ENCODE measurements around the gene TMSB4X.
A peak's percentile ranks its signal among the peaks of the same experiment; 100 is the strongest.
"Not testable (repeated sequence)": the region's sequence is repeated elsewhere in the genome, so short reads cannot be mapped to it uniquely, and the experiment has no call there.

Gene TMSB4X

DNA sequence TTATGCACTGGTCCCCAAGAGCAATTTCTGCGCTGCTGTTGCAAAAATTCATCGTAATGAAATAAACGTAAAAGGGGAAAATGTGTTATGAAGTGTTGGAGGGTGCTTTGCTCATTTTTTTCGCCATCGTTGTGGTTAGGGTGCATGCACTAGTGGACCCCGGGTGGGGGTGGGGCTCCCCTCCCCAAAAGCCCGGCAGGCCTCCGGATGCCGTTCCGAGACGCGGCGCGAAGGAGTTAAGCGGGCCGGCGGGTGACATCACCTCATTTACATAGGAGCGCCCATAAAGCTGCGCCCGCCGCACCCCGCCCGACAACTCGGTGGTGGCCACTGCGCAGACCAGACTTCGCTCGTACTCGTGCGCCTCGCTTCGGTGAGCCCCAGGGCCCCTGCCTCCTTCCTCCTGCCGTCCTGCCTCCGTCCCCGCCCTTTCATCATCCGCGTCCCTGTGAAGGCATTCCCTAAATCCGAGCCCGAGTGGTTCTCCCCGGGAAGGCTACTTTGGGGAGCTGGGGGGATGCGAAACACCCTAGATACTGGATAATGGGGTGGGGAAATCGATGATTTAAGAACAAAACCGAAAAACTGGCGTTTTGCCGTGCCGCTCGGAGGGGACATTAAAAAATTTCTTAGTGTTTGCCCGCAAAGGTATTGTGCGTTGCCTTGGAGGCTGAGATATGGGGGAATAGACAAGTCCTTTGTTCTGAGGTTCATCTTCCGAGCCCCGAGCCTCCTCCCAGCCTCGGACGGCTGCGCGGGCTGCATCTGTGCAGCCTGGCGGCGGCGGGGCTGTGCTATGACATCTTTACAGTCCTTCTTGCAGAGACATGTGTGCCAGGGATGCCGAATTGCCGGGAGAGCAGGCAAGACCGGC is at the start of gene TMSB4X:
Gene TMSB4X (plus strand): TSS at position 315 of the 874 bp plus-strand sequence.
- peak; percentile 69 to 72 for DNase-seq (ENCODE audit: low read depth in 1 of 2, low spot score in 1 of 2)

DNA sequence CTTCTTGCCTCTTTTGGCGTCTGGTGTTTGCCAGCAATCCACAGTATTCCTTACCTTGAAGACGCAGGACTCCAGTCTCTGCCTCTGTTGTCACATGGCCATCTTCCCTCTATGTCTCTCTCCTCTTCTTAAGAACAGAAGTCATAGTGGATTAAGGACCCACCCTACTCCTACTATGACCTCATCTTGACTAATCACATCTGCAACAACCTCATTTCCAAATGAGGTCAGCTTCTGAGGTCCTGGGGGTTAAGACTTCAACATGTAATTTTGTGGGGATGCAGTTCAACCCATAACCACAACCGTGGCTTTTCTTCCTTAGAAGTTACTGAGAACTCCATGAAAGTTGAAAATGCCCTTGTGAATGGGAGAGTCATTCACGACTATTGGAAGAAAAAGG is 45.2 kb upstream of the TMSB4X start:
- no peak for DNase-seq (ENCODE audit: low read depth in 1 of 2, low spot score in 1 of 2)

DNA sequence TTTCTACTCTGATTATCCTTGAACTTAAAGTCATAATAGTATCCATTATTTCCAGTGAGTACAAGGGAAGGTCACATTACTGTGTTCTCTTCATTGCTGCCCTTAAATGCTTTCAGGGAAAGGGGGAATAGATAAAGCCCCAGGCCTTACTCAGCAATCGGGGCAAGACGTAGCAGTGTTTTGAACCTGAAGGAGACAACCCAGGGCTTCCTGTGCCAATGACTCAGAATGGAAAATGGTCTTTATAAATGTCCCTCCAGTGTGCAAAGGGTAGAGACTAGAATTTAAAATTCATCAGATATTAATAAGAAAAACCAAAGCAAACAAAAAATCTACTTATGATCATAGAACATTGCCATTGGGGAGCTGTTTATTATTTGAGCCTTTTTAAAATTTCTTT is 44.8 kb upstream of the TMSB4X start:
- DNase-seq (ENCODE audit: low read depth in 1 of 2, low spot score in 1 of 2) = no peak

DNA sequence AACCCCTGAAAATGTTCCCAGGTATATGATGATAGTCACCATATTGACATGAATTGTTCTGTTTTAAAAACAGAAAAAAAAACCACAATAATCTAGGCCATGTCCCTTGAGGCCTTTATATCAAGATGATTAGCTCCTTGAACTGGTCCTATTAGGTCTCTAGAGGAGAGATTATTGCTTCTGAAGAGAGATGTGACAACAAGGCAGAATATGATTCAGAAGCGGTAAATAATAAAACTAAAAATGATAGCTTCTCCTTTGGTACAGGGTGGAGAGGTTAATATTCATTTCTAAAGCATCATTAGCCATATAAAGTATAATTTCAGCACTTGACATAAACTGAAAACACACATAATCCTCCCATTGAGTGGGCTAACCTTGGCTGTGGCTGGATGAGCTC is 42.7 kb upstream of the TMSB4X start:
- DNase-seq (ENCODE audit: low read depth in 1 of 2, low spot score in 1 of 2) = no peak

DNA sequence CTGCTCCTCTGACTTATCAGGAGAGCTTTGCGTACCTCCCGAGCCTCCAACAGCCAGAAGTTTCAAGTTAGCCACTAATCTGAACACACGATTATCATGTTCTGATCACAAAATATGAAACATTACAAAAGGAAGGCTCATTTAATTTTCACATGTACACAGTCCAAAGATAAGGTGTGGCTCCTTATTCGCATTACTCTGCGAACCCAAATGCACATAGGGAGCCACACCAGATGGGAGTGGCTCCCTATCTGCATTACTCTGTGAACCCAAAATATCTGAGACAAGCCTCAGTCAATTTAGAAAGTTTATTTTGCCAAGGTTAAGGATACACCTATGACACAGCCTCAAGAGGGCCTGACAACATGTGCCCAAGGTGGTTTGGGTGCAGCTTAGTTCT is 40.1 kb upstream of the TMSB4X start:
- DNase-seq (ENCODE audit: low read depth in 1 of 2, low spot score in 1 of 2) = no peak

DNA sequence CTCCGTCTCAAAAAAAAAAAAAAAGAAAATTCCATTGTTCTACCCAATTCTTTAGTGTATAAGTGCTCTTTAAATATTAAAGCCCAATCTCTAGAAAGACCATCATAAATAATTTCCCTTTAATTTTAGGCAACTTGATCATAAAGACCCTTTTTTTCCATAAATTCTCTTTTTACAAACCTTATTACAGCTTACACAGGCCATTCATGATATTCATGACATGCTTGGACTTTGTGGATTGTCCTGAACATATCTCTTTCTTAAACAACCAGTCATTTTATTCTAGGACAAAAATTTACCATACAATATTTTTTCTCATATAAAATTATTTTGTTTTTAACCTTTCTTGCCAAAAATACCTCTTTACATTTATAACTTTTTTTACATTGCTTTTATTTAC is 38.0 kb upstream of the TMSB4X start:
- DNase-seq (ENCODE audit: low read depth in 1 of 2, low spot score in 1 of 2) = no peak

DNA sequence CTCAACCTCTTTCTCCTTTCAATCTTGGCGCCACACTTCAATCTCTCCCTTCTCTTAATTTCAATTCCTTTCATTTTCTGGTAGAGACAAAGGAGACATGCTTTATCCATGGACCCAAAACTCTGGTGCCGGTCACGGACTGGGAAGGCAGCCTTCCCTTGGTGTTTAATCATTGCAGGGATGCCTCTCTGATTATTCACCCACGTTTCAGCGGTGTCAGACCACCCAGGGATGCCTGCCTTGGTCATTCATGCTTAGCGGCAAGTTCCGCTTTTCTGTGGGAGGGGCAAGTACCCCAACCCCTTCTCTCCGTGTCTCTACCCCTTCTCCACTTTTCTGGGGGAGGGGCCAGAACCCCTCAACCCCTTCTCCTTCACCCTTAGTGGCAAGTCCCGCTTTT is 34.4 kb upstream of the TMSB4X start:
- not testable (repeated sequence) for DNase-seq (ENCODE audit: low read depth in 1 of 2, low spot score in 1 of 2)

DNA sequence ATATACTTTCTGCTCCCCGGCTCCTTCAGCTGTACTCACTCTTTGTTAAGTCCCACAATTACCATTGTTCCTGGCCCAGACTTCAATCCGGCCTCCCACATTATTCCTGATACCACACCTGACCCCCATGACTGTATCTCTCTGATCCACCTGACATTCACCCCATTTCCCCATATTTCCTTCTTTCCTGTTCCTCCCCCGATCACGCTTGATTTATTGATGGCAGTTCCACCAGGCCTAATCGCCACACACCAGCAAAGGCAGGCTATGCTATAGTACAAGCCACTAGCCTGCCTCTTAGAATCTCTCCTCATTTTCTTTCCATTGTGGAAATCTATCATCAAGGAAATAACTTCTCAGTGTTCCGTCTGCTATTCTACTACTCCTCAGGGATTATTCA is 31.3 kb upstream of the TMSB4X start:
- not testable (repeated sequence) for DNase-seq (ENCODE audit: low read depth in 1 of 2, low spot score in 1 of 2)

DNA sequence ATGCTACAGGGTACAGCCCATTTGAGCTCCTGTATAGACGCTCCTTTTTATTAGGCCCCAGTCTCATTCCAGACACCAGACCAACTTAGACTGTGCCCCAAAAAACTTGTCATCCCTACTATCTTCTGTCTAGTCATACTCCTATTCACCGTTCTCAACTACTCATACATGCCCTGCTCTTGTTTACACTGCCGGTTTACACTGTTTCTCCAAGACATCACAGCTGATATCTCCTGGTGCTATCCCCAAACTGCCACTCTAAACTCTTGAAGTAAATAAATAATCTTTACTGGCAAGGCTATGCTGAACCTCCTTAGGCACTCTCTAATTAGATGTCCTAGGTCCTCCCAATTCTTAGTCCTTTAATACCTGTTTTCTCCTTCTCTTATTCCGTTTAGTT is 30.5 kb upstream of the TMSB4X start:
- not testable (repeated sequence) for DNase-seq (ENCODE audit: low read depth in 1 of 2, low spot score in 1 of 2)

DNA sequence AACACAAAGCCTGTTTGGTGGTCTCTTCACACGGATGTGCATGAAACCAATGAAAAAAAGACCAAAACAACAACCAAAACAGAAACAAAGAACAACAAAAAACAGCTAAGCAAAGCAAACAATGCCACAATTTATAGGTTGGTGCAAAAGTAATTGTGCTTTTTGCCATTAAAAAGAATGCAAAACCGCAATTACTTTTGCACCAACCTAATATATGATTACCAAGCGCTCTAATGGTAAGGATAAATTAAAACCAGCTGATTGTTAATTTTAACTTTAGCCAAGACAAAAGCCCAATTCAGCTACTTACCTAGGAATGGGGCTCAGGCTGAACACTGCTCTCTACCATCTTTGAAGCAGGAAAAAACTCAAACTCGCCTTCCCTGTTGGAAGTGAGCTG is 29.4 kb upstream of the TMSB4X start:
- no peak for DNase-seq (ENCODE audit: low read depth in 1 of 2, low spot score in 1 of 2)

DNA sequence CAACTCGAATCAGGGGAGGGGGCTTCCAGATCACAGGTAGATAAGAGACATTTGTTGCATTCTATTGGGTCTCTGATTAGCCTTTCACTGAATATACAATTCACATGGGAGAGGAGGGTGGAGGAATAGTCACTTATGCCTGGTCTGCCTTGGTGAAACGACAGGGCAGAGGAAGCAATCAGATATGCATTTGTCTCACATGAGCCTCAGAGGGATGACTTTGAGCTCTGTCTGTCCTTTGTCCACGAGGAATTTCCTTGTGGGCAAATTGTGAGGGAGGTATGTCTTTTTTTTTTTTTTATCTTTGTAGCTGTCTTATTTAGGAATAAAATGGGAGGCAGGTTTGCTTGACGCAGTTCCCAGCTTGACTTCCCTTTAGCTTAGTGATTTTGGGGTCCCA is 28.5 kb upstream of the TMSB4X start:
- no peak for DNase-seq (ENCODE audit: low read depth in 1 of 2, low spot score in 1 of 2)

DNA sequence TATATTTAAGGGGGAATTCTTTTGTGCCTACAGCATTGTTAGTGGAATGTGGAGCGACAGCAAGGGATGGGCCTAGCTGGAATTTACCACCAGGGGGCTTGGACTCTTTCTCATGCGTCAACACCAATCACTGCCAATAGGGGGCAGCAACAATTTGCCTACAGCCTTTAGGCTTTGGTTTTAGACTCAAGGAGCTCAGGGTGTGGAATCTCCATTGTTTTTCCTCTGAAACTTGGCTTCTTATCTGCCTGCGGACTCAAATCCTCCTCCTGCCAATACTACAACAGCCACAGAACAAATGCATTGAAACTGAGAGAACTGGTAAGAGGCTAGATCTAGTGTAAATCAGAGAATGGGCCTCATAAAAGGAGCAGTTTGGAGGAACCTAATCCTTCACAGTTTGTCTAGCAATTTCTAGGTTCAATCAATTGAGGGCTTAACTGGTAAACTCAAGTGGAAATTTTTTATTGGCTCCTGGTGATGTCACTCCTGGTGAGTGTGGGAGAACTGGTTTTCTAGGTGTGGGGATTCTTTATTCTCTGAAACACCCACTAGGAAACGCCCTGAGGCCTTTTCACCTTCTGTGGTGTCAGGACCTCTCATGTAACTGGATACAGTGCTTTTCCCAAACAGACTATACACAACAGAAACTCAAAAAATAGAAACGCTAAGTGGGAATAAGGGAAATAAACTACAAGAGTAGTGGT is 27.9 kb upstream of the TMSB4X start:
- DNase-seq (ENCODE audit: low read depth in 1 of 2, low spot score in 1 of 2) = peak in 1 of 2 donors; percentile 44

DNA sequence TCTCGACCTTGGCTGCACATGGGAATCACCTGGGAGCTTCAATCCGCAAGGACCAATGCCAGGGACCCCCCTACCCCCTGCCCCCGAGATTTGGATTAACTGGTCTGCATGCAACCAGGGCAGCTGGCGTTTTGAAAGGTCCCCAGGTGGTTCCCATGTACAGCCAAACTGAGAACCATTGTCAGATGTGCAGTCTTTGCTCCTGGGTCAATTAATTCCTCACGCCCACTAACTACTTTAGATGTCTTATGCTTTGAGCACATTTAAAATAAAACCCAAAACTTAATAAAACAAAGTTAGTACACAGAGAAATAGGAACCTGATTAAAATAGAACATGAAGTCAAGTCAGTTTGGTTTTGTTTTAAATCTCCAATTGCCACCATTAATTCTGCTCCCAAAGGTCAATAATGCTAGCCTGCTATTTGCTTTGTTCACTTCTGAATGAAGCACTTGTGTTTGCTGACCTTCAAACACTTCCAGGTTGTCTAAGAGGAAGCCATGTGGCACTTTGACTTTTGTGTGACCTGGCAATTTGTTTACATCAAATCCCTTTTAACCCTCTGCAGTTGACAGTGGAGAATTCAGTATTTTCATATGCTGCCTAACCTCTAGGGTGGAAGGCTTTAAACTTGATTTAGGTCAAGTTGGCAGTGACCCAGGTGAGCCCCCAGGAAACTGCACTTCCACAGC is 27.2 kb upstream of the TMSB4X start:
- no peak for DNase-seq (ENCODE audit: low read depth in 1 of 2, low spot score in 1 of 2)

DNA sequence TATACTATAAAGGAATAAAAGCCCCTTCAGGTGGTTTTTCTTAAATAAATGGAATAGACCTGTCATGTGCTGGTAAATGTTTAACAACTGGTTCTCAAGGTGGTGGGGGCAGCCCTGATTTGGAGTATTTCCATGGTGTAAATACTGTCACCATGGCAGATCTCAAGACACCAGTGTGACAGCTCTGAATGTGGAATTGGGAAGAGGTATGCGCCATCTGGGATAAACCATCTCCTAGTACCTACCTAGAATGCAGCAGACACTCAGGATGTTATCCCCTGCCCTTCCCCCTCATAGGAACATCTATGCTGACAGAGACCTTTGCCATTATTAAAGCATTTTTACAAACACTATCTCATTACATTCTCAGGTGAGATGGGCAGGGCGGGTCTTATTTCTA is 26.4 kb upstream of the TMSB4X start:
- no peak for DNase-seq (ENCODE audit: low read depth in 1 of 2, low spot score in 1 of 2)

DNA sequence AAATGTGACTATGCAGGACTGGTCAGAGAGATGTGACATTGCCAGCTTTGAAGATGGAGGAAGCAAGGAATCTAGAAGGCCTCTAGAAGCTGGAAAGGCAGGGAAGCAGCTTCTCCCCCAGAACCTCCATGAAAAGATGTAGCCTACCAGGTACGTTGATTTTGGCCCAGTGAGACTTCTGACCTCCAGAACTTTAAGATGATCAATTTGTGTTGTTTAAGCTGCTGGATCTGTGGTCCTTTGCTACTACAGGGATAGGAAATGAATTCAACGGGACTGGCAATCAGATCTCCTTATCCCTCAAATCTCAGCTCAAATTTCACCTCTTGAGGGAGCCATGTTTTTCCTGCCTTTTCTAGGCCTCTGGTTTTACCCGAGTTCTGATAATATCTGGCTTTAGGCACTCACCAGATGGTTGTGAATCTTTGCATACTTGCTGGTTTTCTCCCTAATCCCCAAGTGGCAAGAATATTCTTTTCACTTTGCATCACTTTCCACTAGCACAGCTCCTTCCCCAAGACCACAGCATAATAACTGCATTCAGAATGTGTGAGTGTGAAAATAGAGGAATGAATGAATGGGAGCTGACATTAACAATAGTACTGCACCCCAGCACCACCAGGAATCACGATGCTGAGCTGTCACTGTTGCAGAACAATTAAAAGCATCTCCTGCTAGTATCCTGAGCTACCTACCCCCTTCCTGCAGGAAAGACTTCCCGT is 25.5 kb upstream of the TMSB4X start:
- DNase-seq (ENCODE audit: low read depth in 1 of 2, low spot score in 1 of 2) = no peak

DNA sequence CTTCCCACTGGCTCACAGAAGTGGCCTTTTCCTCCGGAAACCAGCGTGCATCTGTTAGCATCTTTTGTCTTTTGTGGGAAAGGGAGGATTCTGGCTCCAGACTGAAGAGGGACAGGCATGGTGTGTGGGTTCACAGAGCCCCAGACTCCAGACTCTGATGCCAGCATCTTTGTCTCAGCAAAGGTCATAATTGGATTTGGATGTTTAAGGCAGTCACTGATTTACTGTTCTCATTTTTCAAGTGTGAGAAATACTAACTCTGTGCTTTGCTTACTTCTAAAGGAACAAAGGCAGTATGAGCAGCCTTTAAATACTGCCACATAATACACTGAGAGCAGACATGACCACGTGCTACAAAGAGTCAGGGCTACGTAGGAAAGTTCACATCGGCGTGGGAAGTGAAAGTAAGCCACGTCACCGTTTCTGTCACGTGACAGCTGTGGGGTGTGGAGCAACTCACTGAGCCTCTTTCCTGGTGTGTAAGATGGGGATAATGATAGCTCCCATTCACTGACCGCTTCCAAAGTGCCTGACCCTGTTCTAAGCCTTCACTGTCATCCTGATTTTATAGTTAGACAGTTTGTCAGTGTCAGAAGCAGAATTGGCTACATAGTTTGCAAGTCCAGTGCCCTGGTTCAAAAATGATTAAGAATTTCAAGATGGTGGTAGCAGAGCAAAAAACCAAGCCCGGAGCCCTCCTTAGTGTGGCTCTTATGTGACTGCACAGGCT is 24.8 kb upstream of the TMSB4X start:
- DNase-seq (ENCODE audit: low read depth in 1 of 2, low spot score in 1 of 2) = peak; percentile 57 to 69

DNA sequence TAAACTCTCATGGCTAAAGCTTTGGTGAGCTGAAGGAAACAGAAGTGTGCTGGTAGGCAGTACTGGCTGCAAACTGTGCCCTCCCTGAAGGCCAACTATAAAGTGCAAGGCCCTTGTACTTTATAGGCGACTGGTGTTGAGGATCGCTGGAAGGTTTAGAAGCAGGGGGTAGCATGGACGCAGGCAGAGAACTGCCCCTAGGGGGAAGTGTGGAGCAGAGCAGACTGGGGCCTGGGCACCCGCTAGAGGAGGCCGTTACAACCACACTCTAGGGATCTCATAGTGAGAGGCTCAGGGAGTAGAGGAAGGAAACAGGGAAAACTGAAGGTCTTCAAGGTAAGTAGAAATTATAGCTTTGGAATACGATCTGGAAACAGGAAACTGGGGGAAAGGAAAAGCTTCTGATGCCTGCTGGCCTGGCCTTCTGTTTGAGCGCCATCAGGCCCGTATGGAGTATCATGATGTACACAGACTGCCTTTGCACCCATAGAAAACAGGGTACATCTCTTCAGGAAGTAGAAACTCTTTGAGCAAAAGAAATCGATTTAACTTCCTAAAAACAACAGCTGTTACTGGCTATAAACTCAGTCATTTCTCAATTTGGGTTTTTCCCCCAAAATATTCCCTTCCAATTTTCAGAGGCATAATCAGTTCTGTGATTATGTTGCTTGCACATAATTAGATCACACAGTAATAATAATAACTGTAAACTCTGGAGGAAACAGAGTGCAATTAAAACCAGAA is 23.9 kb upstream of the TMSB4X start:
- DNase-seq (ENCODE audit: low read depth in 1 of 2, low spot score in 1 of 2) = peak; percentile 39 to 53

DNA sequence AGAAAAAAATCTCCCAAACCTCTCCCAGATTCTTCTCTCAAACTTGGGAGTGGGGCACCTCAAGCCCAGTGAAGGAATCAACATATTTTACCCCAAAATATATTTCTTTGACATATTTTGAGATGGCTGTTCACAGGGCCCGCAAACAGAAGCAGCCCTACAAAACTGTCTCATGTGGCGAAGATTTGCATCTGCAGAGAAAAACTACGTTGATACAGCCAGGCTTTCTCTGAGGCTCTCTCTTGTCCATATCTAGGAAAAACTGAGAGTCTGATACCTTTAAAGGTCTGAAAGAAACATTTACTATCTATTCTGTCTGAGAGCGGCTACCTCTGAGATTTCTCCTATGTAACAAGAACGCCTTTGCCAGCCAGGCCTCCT is 23.3 kb upstream of the TMSB4X start:
- DNase-seq (ENCODE audit: low read depth in 1 of 2, low spot score in 1 of 2) = no peak

DNA sequence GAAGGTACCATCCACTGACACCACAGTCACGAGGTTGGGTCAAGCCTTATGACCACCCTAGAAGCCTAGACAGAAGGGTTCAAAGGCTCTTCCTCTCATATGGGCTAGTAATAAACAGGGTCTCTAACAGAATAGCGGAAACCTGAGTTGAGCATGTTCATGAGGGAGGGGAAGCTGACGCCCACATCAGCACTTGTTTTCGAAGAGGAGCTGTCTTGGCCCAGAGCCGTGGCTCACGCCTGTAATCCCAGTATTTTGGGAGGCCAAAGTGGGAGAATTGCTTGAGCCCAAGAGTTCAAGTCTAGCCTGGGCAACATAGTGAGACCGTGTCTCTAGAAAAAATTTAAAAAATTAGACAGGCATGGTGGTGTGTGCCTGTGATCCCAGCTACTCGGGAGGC is 21.5 kb upstream of the TMSB4X start:
- no peak for DNase-seq (ENCODE audit: low read depth in 1 of 2, low spot score in 1 of 2)

DNA sequence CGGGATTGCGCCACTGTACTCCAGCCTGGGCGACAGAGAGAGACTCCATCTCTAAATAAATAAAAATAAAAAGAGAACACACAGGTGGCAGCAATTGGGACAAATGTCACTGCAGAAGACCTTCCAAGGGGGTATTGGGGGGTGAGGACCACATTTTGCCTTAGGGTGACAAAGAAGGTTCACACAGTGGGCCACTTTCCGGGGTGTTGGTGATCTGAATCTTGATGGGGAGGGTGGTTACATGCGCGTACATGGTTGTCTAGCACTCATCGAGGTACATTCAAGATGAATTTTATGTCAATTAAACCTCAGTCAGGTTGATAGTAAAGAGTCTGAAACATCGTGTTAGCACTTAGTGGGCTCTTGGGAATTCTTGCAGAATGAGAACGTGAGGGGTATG is 20.5 kb upstream of the TMSB4X start:
- no peak for DNase-seq (ENCODE audit: low read depth in 1 of 2, low spot score in 1 of 2)

All from stimulated activated CD4-positive, alpha-beta T cell treated with anti-CD3 and anti-CD28 coated beads, Interleukin-15, amount 100 ng/mL, for 1 hour (primary cell).